HEK293 (cell line): Measurements from ENCODE around the gene AP3B1.

Experiments
- CTCF ChIP-seq: fragments of 450-650 bp; formaldehyde crosslinking; IDR thresholded peaks from 2 replicates; pipeline ENCODE4 v1.5.1; 2016; ENCODE audit warnings: missing biosample characterization, missing genetic modification characterization
- FEZF1 ChIP-seq: fragments of 450-650 bp; formaldehyde crosslinking; IDR thresholded peaks from 2 replicates; pipeline ENCODE4 v1.5.1; 2016; ENCODE audit warnings: missing biosample characterization, missing genetic modification characterization
- REPIN1 ChIP-seq: fragments of 450-650 bp; formaldehyde crosslinking; IDR thresholded peaks from 2 replicates; pipeline ENCODE4 v1.5.1; 2017; ENCODE audit warnings: missing biosample characterization, missing genetic modification characterization, low read depth
- REST ChIP-seq: fragments of 450-650 bp; formaldehyde crosslinking; IDR thresholded peaks from 2 replicates; pipeline ENCODE4 v1.5.1; 2016; ENCODE audit warnings: missing biosample characterization, missing genetic modification characterization
- SALL2 ChIP-seq: fragments of 450-650 bp; formaldehyde crosslinking; IDR thresholded peaks from 2 replicates; pipeline ENCODE4 v1.5.0; 2017; ENCODE audit warnings: missing biosample characterization, mild to moderate bottlenecking, missing genetic modification characterization, borderline replicate concordance
- ZBTB8A ChIP-seq: fragments of 450-650 bp; formaldehyde crosslinking; IDR thresholded peaks from 2 replicates; pipeline ENCODE4 v1.5.1; 2016; ENCODE audit warnings: missing biosample characterization, missing genetic modification characterization
- ZNF138 ChIP-seq: fragments of 450-650 bp; formaldehyde crosslinking; IDR thresholded peaks from 2 replicates; pipeline ENCODE4 v1.5.1; 2016; ENCODE audit warnings: missing biosample characterization, missing genetic modification characterization, borderline replicate concordance
- ZNF274 ChIP-seq, 2 experiments: fragments of 200-500 bp in 1 of 2; fragments of 450-650 bp in 1 of 2; sonication (Bioruptor generic) in 1 of 2; formaldehyde crosslinking in 1 of 2; IDR thresholded peaks; 2 replicates each; pipeline versions ENCODE4 v1.5.1 to v1.6.1; 2014 to 2016; ENCODE audit warnings: borderline replicate concordance in 1 of 2, inconsistent platforms in 1 of 2, low read length in 1 of 2, missing biosample characterization in 1 of 2, missing genetic modification characterization in 1 of 2
- ZNF341 ChIP-seq: fragments of 450-650 bp; formaldehyde crosslinking; IDR thresholded peaks from 2 replicates; pipeline ENCODE4; 2016; ENCODE audit warnings: low read depth, missing biosample characterization, missing genetic modification characterization
- ZNF654 ChIP-seq: fragments of 450-650 bp; formaldehyde crosslinking; IDR thresholded peaks from 2 replicates; pipeline ENCODE4 v1.5.1; 2016; ENCODE audit warnings: low read depth, missing biosample characterization, missing genetic modification characterization
- ZNF768 ChIP-seq: fragments of 450-650 bp; formaldehyde crosslinking; IDR thresholded peaks from 2 replicates; pipeline ENCODE4 v1.5.1; 2018; ENCODE audit warnings: missing biosample characterization, mild to moderate bottlenecking, missing genetic modification characterization
- TF ChIP-seq, protein P1 (sequence below): fragments of 450-650 bp; formaldehyde crosslinking; IDR thresholded peaks from 2 replicates; pipeline ENCODE4 v1.5.1; 2016; ENCODE audit warnings: missing biosample characterization, missing genetic modification characterization
- TF ChIP-seq, protein P2 (sequence below): fragments of 450-650 bp; formaldehyde crosslinking; IDR thresholded peaks from 2 replicates; pipeline ENCODE4 v1.5.1; 2016; ENCODE audit warnings: missing biosample characterization, missing genetic modification characterization

- TF ChIP-seq ZBTB8A (tag by site-specific recombination) (no peak), CTCF (tag by site-specific recombination) (no peak), REPIN1 (tag by site-specific recombination) (no peak), ZNF768 (tag by site-specific recombination) (no peak), SALL2 (no peak), REST (tag by site-specific recombination) (no peak), ZNF274 (IDR thresholded peaks at IDR 0.05; ENCODE audit: low read length) (no peak), ZNF274 (tag by site-specific recombination; IDR thresholded peaks at IDR 0.05; ENCODE audit: borderline replicate concordance) (no peak), ZNF341 (tag by site-specific recombination) (no peak), ZNF654 (tag by site-specific recombination) (no peak), FEZF1 (tag by site-specific recombination) (no peak), ZNF138 (tag by site-specific recombination) (no peak)
- TF ChIP-seq, protein P1, sequence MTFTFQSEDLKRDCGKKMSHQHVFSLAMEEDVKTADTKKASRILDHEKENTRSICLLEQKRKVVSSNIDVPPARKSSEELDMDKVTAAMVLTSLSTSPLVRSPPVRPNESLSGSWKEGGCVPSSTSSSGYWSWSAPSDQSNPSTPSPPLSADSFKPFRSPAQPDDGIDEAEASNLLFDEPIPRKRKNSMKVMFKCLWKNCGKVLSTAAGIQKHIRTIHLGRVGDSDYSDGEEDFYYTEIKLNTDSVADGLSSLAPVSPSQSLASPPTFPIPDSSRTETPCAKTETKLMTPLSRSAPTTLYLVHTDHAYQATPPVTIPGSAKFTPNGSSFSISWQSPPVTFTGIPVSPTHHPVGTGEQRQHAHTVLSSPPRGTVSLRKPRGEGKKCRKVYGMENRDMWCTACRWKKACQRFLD: no peak
- TF ChIP-seq, protein P2, sequence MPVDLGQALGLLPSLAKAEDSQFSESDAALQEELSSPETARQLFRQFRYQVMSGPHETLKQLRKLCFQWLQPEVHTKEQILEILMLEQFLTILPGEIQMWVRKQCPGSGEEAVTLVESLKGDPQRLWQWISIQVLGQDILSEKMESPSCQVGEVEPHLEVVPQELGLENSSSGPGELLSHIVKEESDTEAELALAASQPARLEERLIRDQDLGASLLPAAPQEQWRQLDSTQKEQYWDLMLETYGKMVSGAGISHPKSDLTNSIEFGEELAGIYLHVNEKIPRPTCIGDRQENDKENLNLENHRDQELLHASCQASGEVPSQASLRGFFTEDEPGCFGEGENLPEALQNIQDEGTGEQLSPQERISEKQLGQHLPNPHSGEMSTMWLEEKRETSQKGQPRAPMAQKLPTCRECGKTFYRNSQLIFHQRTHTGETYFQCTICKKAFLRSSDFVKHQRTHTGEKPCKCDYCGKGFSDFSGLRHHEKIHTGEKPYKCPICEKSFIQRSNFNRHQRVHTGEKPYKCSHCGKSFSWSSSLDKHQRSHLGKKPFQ (tag by site-specific recombination): no peak
Observed at GRCh38 chr5:78274540-78275197, 19.8 kb downstream of the AP3B1 start.
